ENCODE measurements around the gene RAD51B.

The RAD51B gene

GRCh38 chr14:68714991-68715924, 895.7 kb downstream of the RAD51B start:
- TF ChIP-seq CTCF (IDR thresholded peaks at IDR 0.05; ENCODE audit: low read depth, low read length), result no peak
- peak; percentile 30 to 96 for DNase-seq (ENCODE audit: low read depth in 2 of 2)
- H3K4me3 ChIP-seq (replicated peaks in 1 of 2; ENCODE audit: low read depth in 2 of 2, low read length in 2 of 2), result no peak overlapping the region

GRCh38 chr14:68716698-68717097, 897.1 kb downstream of the RAD51B start:
- no peak for TF ChIP-seq CTCF (IDR thresholded peaks at IDR 0.05; ENCODE audit: low read depth, low read length)
- no peak overlapping the region for H3K4me3 ChIP-seq (replicated peaks in 1 of 2; ENCODE audit: low read depth in 2 of 2, low read length in 2 of 2)
- DNase-seq (ENCODE audit: low read depth in 2 of 2), result no peak

GRCh38 chr14:68718023-68718990, 898.7 kb downstream of the RAD51B start:
- DNase-seq (ENCODE audit: low read depth in 2 of 2), result peak in 1 of 2 donors; percentile 65
- H3K4me3 ChIP-seq (replicated peaks in 1 of 2; ENCODE audit: low read depth in 2 of 2, low read length in 2 of 2), result no peak overlapping the region
- TF ChIP-seq CTCF (IDR thresholded peaks at IDR 0.05; ENCODE audit: low read depth, low read length), result peak; percentile 44

GRCh38 chr14:68719634-68720384, 900.2 kb downstream of the RAD51B start:
- no peak overlapping the region for H3K4me3 ChIP-seq (replicated peaks in 1 of 2; ENCODE audit: low read depth in 2 of 2, low read length in 2 of 2)
- no peak for DNase-seq (ENCODE audit: low read depth in 2 of 2)
- TF ChIP-seq CTCF (IDR thresholded peaks at IDR 0.05; ENCODE audit: low read depth, low read length), result no peak

GRCh38 chr14:68722186-68722585, 902.6 kb downstream of the RAD51B start:
- TF ChIP-seq CTCF (IDR thresholded peaks at IDR 0.05; ENCODE audit: low read depth, low read length), result no peak
- DNase-seq (ENCODE audit: low read depth in 2 of 2), result no peak
- H3K4me3 ChIP-seq (replicated peaks in 1 of 2; ENCODE audit: low read depth in 2 of 2, low read length in 2 of 2), result no peak overlapping the region

- DNase-seq (ENCODE audit: low read depth in 2 of 2), result no peak
- TF ChIP-seq CTCF (IDR thresholded peaks at IDR 0.05; ENCODE audit: low read depth, low read length), result no peak
- no peak overlapping the region for H3K4me3 ChIP-seq (replicated peaks in 1 of 2; ENCODE audit: low read depth in 2 of 2, low read length in 2 of 2)
Measured at GRCh38 chr14:68722968-68723566, 903.5 kb downstream of the RAD51B start.

All from cardiac fibroblast (primary cell).